ENCODE measurements around the gene BABAM2. TPM values are rescaled to one million over a fixed set of nuclear protein-coding genes. Genes with fewer than 3 reads are reported as not detected.

BABAM2 gene
- total and polyA plus RNA-seq, 10 of the 15 experiments (the other 5 are each of a cell fraction or from before 2014, with no cell fraction given), result 30.7 to 59.9 (median 44.5) TPM

DNA sequence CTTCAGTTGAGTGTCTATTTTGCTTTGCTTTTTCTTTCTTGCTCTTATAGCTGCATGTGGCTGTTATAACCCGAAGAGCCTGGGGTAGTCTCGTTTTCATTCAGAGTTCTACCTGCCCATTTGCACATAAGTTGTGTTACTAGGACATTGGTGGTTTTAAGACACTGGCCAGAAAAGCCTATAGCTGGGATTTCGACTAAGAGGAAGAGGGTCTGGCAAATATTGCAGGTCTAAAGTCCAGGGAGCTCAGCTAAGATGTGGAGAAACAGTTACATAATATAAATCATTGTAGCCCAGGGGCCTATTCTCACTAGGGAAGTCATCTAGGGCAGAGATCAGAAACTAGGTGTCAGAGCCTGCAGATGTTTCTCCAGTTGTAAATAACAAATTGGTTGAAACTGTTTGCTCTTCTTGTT, 120.8 kb downstream of the BABAM2 start:
- no TSS peak for BruUV-seq (replicated peaks)
- no peaks in the 10 kb centered on the region for H3K27me3 ChIP-seq (replicated peaks in 1 of 2; ENCODE audit: control insufficient read depth in 2 of 2, insufficient read depth in 2 of 2, low read length in 1 of 2)
- ChIA-PET RAD21 (ENCODE audit: unreplicated experiment) (no interaction called here), SMC1A (ENCODE audit: uncharacterized antibody, unreplicated experiment) (no interaction called here), POLR2A (no interaction called here), CTCF (interaction anchor here (2.0 kb wide), 1 partner anchor 12 kb away, joined by 4 read pairs; no protein-coding TSS in a partner anchor)
- 95% methylated on average over 3 of the region's 3 CpGs for WGBS (ENCODE audit: insufficient coverage, insufficient replicate concordance, low lambda C conversion rate, missing lambda C conversion rate)
- no peaks in the 10 kb centered on the region for H3K9me3 ChIP-seq (replicated peaks; ENCODE audit: control insufficient read depth, insufficient read depth, low read length)
- H3K9ac ChIP-seq (ENCODE audit: control insufficient read depth, insufficient read depth, low read length), result no peak overlapping the region
- in situ Hi-C loops (cut with MboI), result no loop called here
- no peak overlapping the region for H3K4me3 ChIP-seq
- no peak for DNase-seq (ENCODE audit: low read depth, low spot score)
- H3K79me2 ChIP-seq (ENCODE audit: control insufficient read depth, insufficient read depth, low read length), result no peaks in the 10 kb centered on the region
- no peak for ATAC-seq
- H3K4me1 ChIP-seq (ENCODE audit: control insufficient read depth, insufficient read depth, low read length), result no peaks in the 10 kb centered on the region
- intact Hi-C loops (cut with micrococcal nuclease; ENCODE audit: unreplicated experiment), result no loop called here
- FAIRE-seq, result no peak
- no peaks in the 10 kb centered on the region for H4K20me1 ChIP-seq (ENCODE audit: control insufficient read depth, insufficient read depth)
- no peak overlapping the region for H3K4me2 ChIP-seq (ENCODE audit: control insufficient read depth, insufficient read depth)
- no peaks in the 10 kb centered on the region for H3K36me3 ChIP-seq (ENCODE audit: control insufficient read depth in 2 of 2, insufficient read depth in 2 of 2, low read length in 1 of 2)
- no peak overlapping the region for H2AFZ ChIP-seq (ENCODE audit: control insufficient read depth, low read depth, low read length)
- H3K27ac ChIP-seq (ENCODE audit: control insufficient read depth, insufficient read depth), result no peak overlapping the region
- TF ChIP-seq CBX5 (IDR thresholded peaks at IDR 0.05; ENCODE audit: low read depth) (no peak), NFYA (IDR thresholded peaks at IDR 0.05; ENCODE audit: borderline replicate concordance, low read depth, low read length) (no peak), SUPT20H (IDR thresholded peaks at IDR 0.05; ENCODE audit: borderline replicate concordance, control insufficient read depth, low read depth, low read length) (no peak), PAX5 (IDR thresholded peaks at IDR 0.05; ENCODE audit: borderline replicate concordance, low read depth, low read length) (no peak), WRNIP1 (IDR thresholded peaks at IDR 0.05; ENCODE audit: borderline replicate concordance, low read depth, low read length) (no peak), TCF7 (IDR thresholded peaks at IDR 0.05; ENCODE audit: borderline replicate concordance) (no peak), TCF12 (IDR thresholded peaks at IDR 0.05; ENCODE audit: low read depth, low read length) (no peak), SREBF1 (IDR thresholded peaks at IDR 0.05; ENCODE audit: low read length) (no peak), LARP7 (IDR thresholded peaks at IDR 0.05) (no peak), ZBED1 (IDR thresholded peaks at IDR 0.05; ENCODE audit: borderline replicate concordance) (no peak), JUND (IDR thresholded peaks at IDR 0.05; ENCODE audit: low read depth, low read length) (no peak), TAF1 (IDR thresholded peaks at IDR 0.05; ENCODE audit: borderline replicate concordance, low read depth, low read length) (no peak), YBX1 (IDR thresholded peaks at IDR 0.05) (no peak)
- TF ChIP-seq, protein P1, sequence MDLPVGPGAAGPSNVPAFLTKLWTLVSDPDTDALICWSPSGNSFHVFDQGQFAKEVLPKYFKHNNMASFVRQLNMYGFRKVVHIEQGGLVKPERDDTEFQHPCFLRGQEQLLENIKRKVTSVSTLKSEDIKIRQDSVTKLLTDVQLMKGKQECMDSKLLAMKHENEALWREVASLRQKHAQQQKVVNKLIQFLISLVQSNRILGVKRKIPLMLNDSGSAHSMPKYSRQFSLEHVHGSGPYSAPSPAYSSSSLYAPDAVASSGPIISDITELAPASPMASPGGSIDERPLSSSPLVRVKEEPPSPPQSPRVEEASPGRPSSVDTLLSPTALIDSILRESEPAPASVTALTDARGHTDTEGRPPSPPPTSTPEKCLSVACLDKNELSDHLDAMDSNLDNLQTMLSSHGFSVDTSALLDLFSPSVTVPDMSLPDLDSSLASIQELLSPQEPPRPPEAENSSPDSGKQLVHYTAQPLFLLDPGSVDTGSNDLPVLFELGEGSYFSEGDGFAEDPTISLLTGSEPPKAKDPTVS (IDR thresholded peaks at IDR 0.05; ENCODE audit: low read depth, low read length), result no peak
- TF ChIP-seq, protein P2, sequence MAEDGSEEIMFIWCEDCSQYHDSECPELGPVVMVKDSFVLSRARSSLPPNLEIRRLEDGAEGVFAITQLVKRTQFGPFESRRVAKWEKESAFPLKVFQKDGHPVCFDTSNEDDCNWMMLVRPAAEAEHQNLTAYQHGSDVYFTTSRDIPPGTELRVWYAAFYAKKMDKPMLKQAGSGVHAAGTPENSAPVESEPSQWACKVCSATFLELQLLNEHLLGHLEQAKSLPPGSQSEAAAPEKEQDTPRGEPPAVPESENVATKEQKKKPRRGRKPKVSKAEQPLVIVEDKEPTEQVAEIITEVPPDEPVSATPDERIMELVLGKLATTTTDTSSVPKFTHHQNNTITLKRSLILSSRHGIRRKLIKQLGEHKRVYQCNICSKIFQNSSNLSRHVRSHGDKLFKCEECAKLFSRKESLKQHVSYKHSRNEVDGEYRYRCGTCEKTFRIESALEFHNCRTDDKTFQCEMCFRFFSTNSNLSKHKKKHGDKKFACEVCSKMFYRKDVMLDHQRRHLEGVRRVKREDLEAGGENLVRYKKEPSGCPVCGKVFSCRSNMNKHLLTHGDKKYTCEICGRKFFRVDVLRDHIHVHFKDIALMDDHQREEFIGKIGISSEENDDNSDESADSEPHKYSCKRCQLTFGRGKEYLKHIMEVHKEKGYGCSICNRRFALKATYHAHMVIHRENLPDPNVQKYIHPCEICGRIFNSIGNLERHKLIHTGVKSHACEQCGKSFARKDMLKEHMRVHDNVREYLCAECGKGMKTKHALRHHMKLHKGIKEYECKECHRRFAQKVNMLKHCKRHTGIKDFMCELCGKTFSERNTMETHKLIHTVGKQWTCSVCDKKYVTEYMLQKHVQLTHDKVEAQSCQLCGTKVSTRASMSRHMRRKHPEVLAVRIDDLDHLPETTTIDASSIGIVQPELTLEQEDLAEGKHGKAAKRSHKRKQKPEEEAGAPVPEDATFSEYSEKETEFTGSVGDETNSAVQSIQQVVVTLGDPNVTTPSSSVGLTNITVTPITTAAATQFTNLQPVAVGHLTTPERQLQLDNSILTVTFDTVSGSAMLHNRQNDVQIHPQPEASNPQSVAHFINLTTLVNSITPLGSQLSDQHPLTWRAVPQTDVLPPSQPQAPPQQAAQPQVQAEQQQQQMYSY (CRISPR knock-in tag; IDR thresholded peaks at IDR 0.05), result no peak
- TF ChIP-seq, protein P3, sequence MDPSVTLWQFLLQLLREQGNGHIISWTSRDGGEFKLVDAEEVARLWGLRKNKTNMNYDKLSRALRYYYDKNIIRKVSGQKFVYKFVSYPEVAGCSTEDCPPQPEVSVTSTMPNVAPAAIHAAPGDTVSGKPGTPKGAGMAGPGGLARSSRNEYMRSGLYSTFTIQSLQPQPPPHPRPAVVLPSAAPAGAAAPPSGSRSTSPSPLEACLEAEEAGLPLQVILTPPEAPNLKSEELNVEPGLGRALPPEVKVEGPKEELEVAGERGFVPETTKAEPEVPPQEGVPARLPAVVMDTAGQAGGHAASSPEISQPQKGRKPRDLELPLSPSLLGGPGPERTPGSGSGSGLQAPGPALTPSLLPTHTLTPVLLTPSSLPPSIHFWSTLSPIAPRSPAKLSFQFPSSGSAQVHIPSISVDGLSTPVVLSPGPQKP (IDR thresholded peaks at IDR 0.05; ENCODE audit: low read depth, low read length), result no peak
- TF ChIP-seq, protein P4, sequence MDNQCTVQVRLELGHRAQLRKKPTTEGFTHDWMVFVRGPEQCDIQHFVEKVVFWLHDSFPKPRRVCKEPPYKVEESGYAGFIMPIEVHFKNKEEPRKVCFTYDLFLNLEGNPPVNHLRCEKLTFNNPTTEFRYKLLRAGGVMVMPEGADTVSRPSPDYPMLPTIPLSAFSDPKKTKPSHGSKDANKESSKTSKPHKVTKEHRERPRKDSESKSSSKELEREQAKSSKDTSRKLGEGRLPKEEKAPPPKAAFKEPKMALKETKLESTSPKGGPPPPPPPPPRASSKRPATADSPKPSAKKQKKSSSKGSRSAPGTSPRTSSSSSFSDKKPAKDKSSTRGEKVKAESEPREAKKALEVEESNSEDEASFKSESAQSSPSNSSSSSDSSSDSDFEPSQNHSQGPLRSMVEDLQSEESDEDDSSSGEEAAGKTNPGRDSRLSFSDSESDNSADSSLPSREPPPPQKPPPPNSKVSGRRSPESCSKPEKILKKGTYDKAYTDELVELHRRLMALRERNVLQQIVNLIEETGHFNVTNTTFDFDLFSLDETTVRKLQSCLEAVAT (IDR thresholded peaks at IDR 0.05), result no peak
- TF ChIP-seq, protein P5, sequence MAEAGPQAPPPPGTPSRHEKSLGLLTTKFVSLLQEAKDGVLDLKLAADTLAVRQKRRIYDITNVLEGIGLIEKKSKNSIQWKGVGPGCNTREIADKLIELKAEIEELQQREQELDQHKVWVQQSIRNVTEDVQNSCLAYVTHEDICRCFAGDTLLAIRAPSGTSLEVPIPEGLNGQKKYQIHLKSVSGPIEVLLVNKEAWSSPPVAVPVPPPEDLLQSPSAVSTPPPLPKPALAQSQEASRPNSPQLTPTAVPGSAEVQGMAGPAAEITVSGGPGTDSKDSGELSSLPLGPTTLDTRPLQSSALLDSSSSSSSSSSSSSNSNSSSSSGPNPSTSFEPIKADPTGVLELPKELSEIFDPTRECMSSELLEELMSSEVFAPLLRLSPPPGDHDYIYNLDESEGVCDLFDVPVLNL (IDR thresholded peaks at IDR 0.05; ENCODE audit: low read depth, low read length), result no peak
